ENCODE measurements around the gene GP2. TPM values are rescaled to one million over a fixed set of nuclear protein-coding genes. Genes with fewer than 3 reads are reported as not detected.

Gene GP2
- polyA plus RNA-seq, 1 donor (not counting 4 experiments of a cell fraction or from before 2014, with no cell fraction given) = not detected

GRCh38 chr16:20289571-20289970, 37.7 kb downstream of the GP2 start:
- Histone ChIP-seq H3K27ac (ENCODE audit: control insufficient read depth, insufficient read depth, low read length) (no peak overlapping the region), H3K9me3 (ENCODE audit: control insufficient read depth, low read depth, low read length) (no peaks in the 10 kb centered on the region), H3K4me3 (ENCODE audit: control insufficient read depth in 2 of 3, extremely low read depth in 1 of 3, insufficient read depth in 2 of 3, low read depth in 1 of 3, low read length in 3 of 3) (no peak overlapping the region), H3K79me2 (ENCODE audit: control insufficient read depth, insufficient read depth, low read length) (no peaks in the 10 kb centered on the region), H3K36me3 (ENCODE audit: control insufficient read depth in 2 of 2, extremely low read depth in 1 of 2, insufficient read depth in 2 of 2, low read length in 2 of 2) (no peaks in the 10 kb centered on the region), H3K9ac (ENCODE audit: control insufficient read depth, extremely low read depth, insufficient read depth, low read length) (no peak overlapping the region), H3K4me1 (ENCODE audit: control insufficient read depth, extremely low read depth, insufficient read depth, low read length) (no peaks in the 10 kb centered on the region), H4K20me1 (ENCODE audit: control insufficient read depth, extremely low read depth, insufficient read depth, low read length) (no peaks in the 10 kb centered on the region), H3K9me1 (ENCODE audit: control insufficient read depth, extremely low read depth, insufficient read depth, low read length) (no peaks in the 10 kb centered on the region), H3K4me2 (ENCODE audit: control insufficient read depth, extremely low read depth, insufficient read depth, low read depth, low read length) (no peak overlapping the region), H2AFZ (ENCODE audit: control insufficient read depth, low read length) (no peak overlapping the region), H3K27me3 (ENCODE audit: control insufficient read depth, extremely low read depth, insufficient read depth, low read length) (no peaks in the 10 kb centered on the region)
- dilution Hi-C loops (cut with MboI; ENCODE audit: extremely low pct_ligation_motif_present, low sequenced_read_pairs) = no loop called here
- no peak for FAIRE-seq
- TF ChIP-seq CTCF (optimal IDR thresholded peaks at IDR 0.05 in 1 of 3, IDR thresholded peaks at IDR 0.05 in 1 of 3, conservative IDR thresholded peaks at IDR 0.05 in 1 of 3; ENCODE audit: extremely low read depth in 1 of 3, insufficient read depth in 2 of 3, low read length in 3 of 3) = no peak
- TF ChIP-seq EZH2 (IDR thresholded peaks at IDR 0.05; ENCODE audit: low read length) = no peak
- DNase-seq (ENCODE audit: low read depth, low spot score) = no peak

- Histone ChIP-seq H3K4me3 (ENCODE audit: control insufficient read depth in 2 of 3, extremely low read depth in 1 of 3, insufficient read depth in 2 of 3, low read depth in 1 of 3, low read length in 3 of 3) (no peak overlapping the region), H3K36me3 (ENCODE audit: control insufficient read depth in 2 of 2, extremely low read depth in 1 of 2, insufficient read depth in 2 of 2, low read length in 2 of 2) (no peaks in the 10 kb centered on the region), H2AFZ (ENCODE audit: control insufficient read depth, low read length) (no peak overlapping the region), H3K4me1 (ENCODE audit: control insufficient read depth, extremely low read depth, insufficient read depth, low read length) (no peaks in the 10 kb centered on the region), H3K79me2 (ENCODE audit: control insufficient read depth, insufficient read depth, low read length) (no peaks in the 10 kb centered on the region), H3K9me1 (ENCODE audit: control insufficient read depth, extremely low read depth, insufficient read depth, low read length) (no peaks in the 10 kb centered on the region), H4K20me1 (ENCODE audit: control insufficient read depth, extremely low read depth, insufficient read depth, low read length) (no peaks in the 10 kb centered on the region), H3K9ac (ENCODE audit: control insufficient read depth, extremely low read depth, insufficient read depth, low read length) (no peak overlapping the region), H3K27me3 (ENCODE audit: control insufficient read depth, extremely low read depth, insufficient read depth, low read length) (no peaks in the 10 kb centered on the region), H3K27ac (ENCODE audit: control insufficient read depth, insufficient read depth, low read length) (no peak overlapping the region), H3K9me3 (ENCODE audit: control insufficient read depth, low read depth, low read length) (no peaks in the 10 kb centered on the region), H3K4me2 (ENCODE audit: control insufficient read depth, extremely low read depth, insufficient read depth, low read depth, low read length) (no peak overlapping the region)
- dilution Hi-C loops (cut with MboI; ENCODE audit: extremely low pct_ligation_motif_present, low sequenced_read_pairs) = no loop called here
- TF ChIP-seq EZH2 (IDR thresholded peaks at IDR 0.05; ENCODE audit: low read length) = no peak
- FAIRE-seq (no peak), DNase-seq (ENCODE audit: low read depth, low spot score) (no peak)
Measured at GRCh38 chr16:20285993-20286499, 41.3 kb downstream of the GP2 start.

- H3K4me2 ChIP-seq (ENCODE audit: control insufficient read depth, extremely low read depth, insufficient read depth, low read depth, low read length) = no peak overlapping the region
- no peak for TF ChIP-seq EZH2 (IDR thresholded peaks at IDR 0.05; ENCODE audit: low read length)
- TF ChIP-seq CTCF (optimal IDR thresholded peaks at IDR 0.05 in 1 of 3, IDR thresholded peaks at IDR 0.05 in 1 of 3, conservative IDR thresholded peaks at IDR 0.05 in 1 of 3; ENCODE audit: extremely low read depth in 1 of 3, insufficient read depth in 2 of 3, low read length in 3 of 3) = no peak
- H3K4me1 ChIP-seq (ENCODE audit: control insufficient read depth, extremely low read depth, insufficient read depth, low read length) = no peaks in the 10 kb centered on the region
- DNase-seq (ENCODE audit: low read depth, low spot score) (no peak), FAIRE-seq (no peak)
- no peaks in the 10 kb centered on the region for H3K9me3 ChIP-seq (ENCODE audit: control insufficient read depth, low read depth, low read length)
- dilution Hi-C loops (cut with MboI; ENCODE audit: extremely low pct_ligation_motif_present, low sequenced_read_pairs) = no loop called here
- no peaks in the 10 kb centered on the region for H3K9me1 ChIP-seq (ENCODE audit: control insufficient read depth, extremely low read depth, insufficient read depth, low read length)
- H3K36me3 ChIP-seq (ENCODE audit: control insufficient read depth in 2 of 2, extremely low read depth in 1 of 2, insufficient read depth in 2 of 2, low read length in 2 of 2) = no peaks in the 10 kb centered on the region
- no peaks in the 10 kb centered on the region for H3K79me2 ChIP-seq (ENCODE audit: control insufficient read depth, insufficient read depth, low read length)
- no peak overlapping the region for H3K4me3 ChIP-seq (ENCODE audit: control insufficient read depth in 2 of 3, extremely low read depth in 1 of 3, insufficient read depth in 2 of 3, low read depth in 1 of 3, low read length in 3 of 3)
- H2AFZ ChIP-seq (ENCODE audit: control insufficient read depth, low read length) = no peak overlapping the region
- no peak overlapping the region for H3K9ac ChIP-seq (ENCODE audit: control insufficient read depth, extremely low read depth, insufficient read depth, low read length)
- H4K20me1 ChIP-seq (ENCODE audit: control insufficient read depth, extremely low read depth, insufficient read depth, low read length) = no peaks in the 10 kb centered on the region
- H3K27me3 ChIP-seq (ENCODE audit: control insufficient read depth, extremely low read depth, insufficient read depth, low read length) = no peaks in the 10 kb centered on the region
- no peak overlapping the region for H3K27ac ChIP-seq (ENCODE audit: control insufficient read depth, insufficient read depth, low read length)
Measured at GRCh38 chr16:20280259-20280658, 47.1 kb downstream of the GP2 start.

Measured in keratinocyte (primary cell).